Activated T-cell treated with anti-CD3 and anti-CD28 coated beads, Interleukin-2, amount 50 U/mL, for 48 hours (primary cell): ENCODE results near the gene DOCK1.
A peak's percentile ranks its signal among the peaks of the same experiment; 100 is the strongest.

ENCODE experiments used
- DNase-seq, 2 experiments: peaks; one replicate each; pipeline ENCODE4 v3.0.0-alpha.2; 2020

Gene DOCK1

GRCh38 chr10:127092916-127093315, 187.7 kb downstream of the DOCK1 start:
- DNase-seq: no peak

- DNase-seq: no peak
Measured at GRCh38 chr10:127094984-127095383, 189.8 kb downstream of the DOCK1 start.

- no peak for DNase-seq
Measured at GRCh38 chr10:127100983-127101615, 195.9 kb downstream of the DOCK1 start.

DNA sequence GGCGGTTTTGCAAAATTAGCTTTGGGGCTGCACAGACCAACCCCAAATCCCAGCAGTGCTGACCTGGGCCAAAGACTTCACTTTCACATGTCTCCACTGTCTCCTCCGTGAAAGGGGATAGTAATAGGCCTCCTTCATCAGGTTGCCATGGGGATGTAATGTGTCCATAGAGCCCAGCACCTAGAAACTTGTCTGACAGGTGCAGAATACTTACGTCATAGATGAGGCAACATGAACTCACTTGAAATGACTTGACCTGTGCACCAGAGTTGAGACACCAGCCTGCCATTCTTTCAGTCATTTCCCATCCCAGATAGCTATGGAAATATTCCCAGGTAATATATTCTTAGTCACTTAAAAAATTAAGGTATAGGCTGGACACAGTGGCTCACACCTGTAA, 196.9 kb downstream of the DOCK1 start:
- DNase-seq: no peak

DNA sequence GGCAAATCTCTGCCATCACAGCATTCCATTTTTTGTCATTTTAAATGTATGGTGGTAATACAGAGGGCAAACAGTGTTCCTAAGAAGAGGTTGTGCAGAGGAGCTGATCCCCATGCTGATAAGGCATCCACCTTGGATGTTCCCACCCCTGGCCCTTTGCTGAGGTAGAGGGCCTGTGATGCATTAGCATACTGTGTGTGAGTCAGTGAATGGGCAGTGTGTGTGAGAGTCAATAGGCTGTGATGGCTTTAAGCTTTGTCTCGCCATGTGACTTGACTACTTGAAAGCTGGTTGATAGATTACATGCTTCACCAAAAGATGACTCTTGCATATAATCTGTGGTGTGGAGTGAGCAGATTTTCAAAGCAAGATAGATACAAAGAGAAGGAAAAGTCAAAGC, 209.9 kb downstream of the DOCK1 start:
- DNase-seq: no peak

- DNase-seq: peak; percentile 27 to 37
Measured at GRCh38 chr10:127117125-127117524, 211.9 kb downstream of the DOCK1 start.

DNA sequence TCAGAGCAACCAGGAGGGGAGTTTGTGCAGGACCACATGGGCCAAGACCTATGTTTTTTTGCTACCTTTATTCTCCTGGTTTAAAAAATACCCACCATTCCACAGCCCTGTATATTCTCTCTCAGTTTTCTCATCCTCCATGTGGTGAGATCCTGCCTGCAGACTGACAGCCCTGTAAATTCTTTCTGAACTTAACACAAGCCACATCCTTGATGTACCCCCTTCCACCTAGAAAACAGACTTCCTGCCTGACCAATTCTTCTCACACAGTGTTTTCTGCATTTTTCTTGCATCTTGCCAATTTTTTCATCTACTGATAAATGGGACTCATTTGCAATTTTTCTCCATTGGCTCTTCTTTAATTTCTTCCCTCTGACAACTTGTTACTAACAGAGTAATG, 212.8 kb downstream of the DOCK1 start:
- no peak for DNase-seq

GRCh38 chr10:127119936-127120335, 214.7 kb downstream of the DOCK1 start:
- no peak for DNase-seq

- no peak for DNase-seq
Measured at GRCh38 chr10:127122831-127123230, 217.6 kb downstream of the DOCK1 start.

GRCh38 chr10:127123626-127124025, 218.4 kb downstream of the DOCK1 start:
- no peak for DNase-seq

- DNase-seq: no peak
Measured at GRCh38 chr10:127125331-127125730, 220.1 kb downstream of the DOCK1 start.

- no peak for DNase-seq
Measured at GRCh38 chr10:127127822-127128221, 222.6 kb downstream of the DOCK1 start.

- DNase-seq: no peak
Measured at GRCh38 chr10:127129104-127129503, 223.9 kb downstream of the DOCK1 start.

DNA sequence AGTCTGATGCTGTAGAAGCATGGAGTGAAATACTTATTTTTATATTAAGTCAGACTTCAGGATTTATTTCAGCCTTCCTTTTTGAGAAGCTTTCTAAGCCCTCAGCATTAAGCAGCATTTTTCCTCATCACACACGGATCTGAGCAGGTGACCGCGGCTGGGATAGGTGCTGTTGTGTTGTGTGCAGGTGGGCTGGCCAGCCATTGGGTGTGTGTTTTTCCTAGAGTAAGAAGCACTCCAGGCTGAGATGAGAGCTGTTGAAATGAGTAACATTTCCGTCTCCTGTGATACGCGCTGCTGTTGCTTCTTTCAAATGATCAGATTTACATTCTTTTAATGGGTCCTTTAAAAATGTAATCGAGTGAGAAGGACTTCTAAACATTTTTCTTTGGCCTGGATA, 227.2 kb downstream of the DOCK1 start:
- DNase-seq: no peak

- DNase-seq: no peak
Measured at GRCh38 chr10:127133225-127133624, 228.0 kb downstream of the DOCK1 start.

GRCh38 chr10:127133672-127134500, 228.7 kb downstream of the DOCK1 start:
- DNase-seq: no peak

DNA sequence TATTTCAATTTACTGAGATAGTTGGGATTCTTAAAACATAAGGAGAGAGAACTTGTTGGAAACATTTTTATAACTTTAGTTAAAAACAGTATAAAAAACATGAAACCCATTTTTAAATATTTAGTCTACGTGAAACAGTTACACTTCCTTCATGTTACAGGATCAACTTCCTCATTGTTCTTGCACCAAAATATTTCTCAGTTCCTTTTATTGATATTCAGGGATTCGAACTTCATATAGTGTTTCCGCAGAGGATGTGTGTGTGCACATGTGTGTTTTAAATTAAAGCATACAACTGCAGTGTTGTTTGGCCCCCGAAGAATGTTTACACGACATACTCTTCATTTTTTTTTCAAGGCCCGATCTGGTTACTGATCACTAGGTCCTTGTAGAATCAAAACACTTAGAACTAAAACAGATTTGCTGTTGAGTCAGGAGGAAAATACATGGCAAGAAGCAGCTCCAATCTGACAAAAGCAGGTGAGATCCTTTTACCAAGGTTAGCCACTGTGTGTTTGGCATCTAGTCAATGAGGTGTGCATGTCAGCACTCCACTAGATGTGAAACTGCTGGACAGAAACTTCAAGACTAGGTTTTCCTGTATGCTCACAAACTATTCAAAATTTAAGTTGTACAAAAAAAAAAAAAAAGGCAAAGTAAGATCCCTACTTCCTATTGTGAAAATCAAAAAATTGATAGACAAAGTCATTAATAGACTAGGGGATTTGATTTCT, 230.8 kb downstream of the DOCK1 start:
- no peak for DNase-seq

DNA sequence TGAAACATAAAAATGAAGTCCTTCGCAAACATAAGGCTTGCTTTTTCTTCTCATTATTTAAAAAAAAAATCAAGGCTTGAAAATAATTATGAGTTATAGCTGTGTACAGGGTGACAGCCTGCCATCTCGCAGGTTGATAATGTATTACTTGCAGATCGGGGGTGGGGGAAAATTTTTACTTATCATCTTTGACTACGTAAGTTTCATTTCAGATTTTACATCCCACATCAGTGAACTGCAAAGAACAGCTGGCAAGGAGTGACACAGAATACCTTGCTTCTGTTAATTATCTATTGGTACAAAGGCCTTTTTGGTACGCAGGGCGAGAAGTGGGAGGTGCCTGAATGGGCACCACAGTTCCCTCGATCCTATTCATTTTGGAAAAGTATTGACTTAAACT, 232.2 kb downstream of the DOCK1 start:
- DNase-seq: no peak

GRCh38 chr10:127142136-127142535, 236.9 kb downstream of the DOCK1 start:
- DNase-seq: no peak

DNA sequence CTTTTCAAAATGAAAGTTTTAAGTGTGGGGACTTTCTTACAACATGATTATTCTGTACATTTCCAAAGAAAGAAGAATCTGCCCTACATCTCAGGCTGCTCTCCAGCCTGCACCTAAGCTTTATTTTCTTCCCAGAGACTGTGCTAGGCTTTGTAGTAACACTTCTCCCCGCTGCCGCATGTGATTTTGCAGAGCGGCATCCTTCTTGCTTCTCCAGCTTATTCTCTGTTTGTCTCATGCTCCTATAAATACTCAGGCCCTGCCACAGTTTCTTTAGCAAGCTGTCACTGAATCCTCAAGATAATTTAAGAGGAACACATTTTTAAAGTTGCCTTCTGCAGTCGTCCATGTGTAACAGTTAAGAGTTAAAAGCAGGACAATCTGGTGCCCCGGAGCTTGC, 237.6 kb downstream of the DOCK1 start:
- no peak for DNase-seq

- DNase-seq: no peak
Measured at GRCh38 chr10:127145173-127145572, 239.9 kb downstream of the DOCK1 start.

DNA sequence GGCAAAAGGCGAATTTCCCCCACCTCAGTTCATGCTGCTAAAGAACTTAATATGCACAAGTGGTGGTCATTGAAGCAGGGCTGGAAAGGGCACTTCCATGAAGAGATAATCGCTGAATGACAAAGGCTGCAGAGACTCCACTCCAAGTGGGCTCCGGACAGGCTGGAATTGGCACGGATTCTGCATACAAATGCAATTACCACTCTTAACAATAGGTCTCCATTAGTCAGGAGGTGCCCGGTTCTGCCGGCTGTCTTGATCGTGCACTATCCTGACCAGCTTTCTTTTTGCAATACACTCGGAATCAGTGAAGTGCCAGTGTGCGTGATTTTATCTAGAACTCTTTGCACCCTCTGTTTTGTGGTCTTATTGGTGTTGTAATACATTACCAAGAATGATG, 241.4 kb downstream of the DOCK1 start:
- no peak for DNase-seq

GRCh38 chr10:127148066-127148932, 243.1 kb downstream of the DOCK1 start:
- DNase-seq: no peak
